SK-N-MC (cell line): ENCODE results near the gene IL17RD.

Experiments
- DNase-seq: peaks from one replicate; pipeline ENCODE4 v3.0.0-alpha.2; 2011; ENCODE audit warnings: low read depth, low spot score
- H3K27ac ChIP-seq: fragments of 200-600 bp; sonication (generic); 2 replicates; pipeline ENCODE4 v1.5.1; 2016; ENCODE audit warnings: mixed run types
- H3K36me3 ChIP-seq: fragments of 200-600 bp; sonication (generic); 2 replicates; pipeline ENCODE4 v1.6.1; 2017; ENCODE audit warnings: antibody characterized with exemption, low read length, mixed read lengths; ENCODE audit not compliant: insufficient read depth
- H3K4me3 ChIP-seq: fragments of 200-600 bp; sonication (generic); 2 replicates; pipeline ENCODE4 v1.5.1; 2016
- H3K9ac ChIP-seq: fragments of 200-600 bp; sonication (generic); 2 replicates; pipeline ENCODE4 v1.8.0; 2017; ENCODE audit warnings: mixed run types, mixed read lengths; ENCODE audit not compliant: insufficient read length
- H3K9me3 ChIP-seq: fragments of 200-600 bp; sonication (generic); 2 replicates; pipeline ENCODE4 v1.6.1; 2017; ENCODE audit warnings: low read depth, mild to moderate bottlenecking, antibody characterized with exemption, low read length, moderate library complexity, mixed read lengths
- EZH2 ChIP-seq: fragments of 200-600 bp; sonication (generic); IDR thresholded peaks from one replicate; pipeline ENCODE4 v1.6.1; 2017; ENCODE audit warnings: antibody characterized with exemption
- FOXP2 ChIP-seq: optimal IDR thresholded peaks from 2 replicates; pipeline ENCODE3; 2011; ENCODE audit warnings: mild to moderate bottlenecking, moderate library complexity; ENCODE audit not compliant: insufficient read depth; ENCODE audit errors: extremely low read length, control extremely low read depth
- POLR2AphosphoS5 ChIP-seq: IDR thresholded peaks from 2 replicates; pipeline ENCODE4 v1.6.1; 2012; ENCODE audit warnings: mild to moderate bottlenecking, low read depth, low read length, borderline replicate concordance

The IL17RD gene

GRCh38 chr3:57152151-57153143, 12.7 kb downstream of the IL17RD start:
- no peaks in the 10 kb centered on the region for H3K9me3 ChIP-seq
- no peak for DNase-seq
- no peak overlapping the region for H3K9ac ChIP-seq
- no peak overlapping the region for H3K4me3 ChIP-seq
- TF ChIP-seq EZH2: no peak
- TF ChIP-seq FOXP2: no peak
- TF ChIP-seq POLR2AphosphoS5: no peak
- no peak overlapping the region for H3K27ac ChIP-seq
- H3K36me3 ChIP-seq: no peaks in the 10 kb centered on the region

GRCh38 chr3:57151749-57152148, 13.4 kb downstream of the IL17RD start:
- TF ChIP-seq POLR2AphosphoS5 (no peak), FOXP2 (no peak), EZH2 (no peak)
- no peak for DNase-seq
- Histone ChIP-seq H3K9me3 (no peaks in the 10 kb centered on the region), H3K9ac (no peak overlapping the region), H3K27ac (no peak overlapping the region), H3K36me3 (no peaks in the 10 kb centered on the region), H3K4me3 (no peak overlapping the region)

GRCh38 chr3:57151021-57151449, 14.1 kb downstream of the IL17RD start:
- Histone ChIP-seq H3K9ac (no peak overlapping the region), H3K36me3 (no peaks in the 10 kb centered on the region), H3K9me3 (no peaks in the 10 kb centered on the region), H3K4me3 (no peak overlapping the region), H3K27ac (no peak overlapping the region)
- no peak for DNase-seq
- TF ChIP-seq FOXP2: no peak
- no peak for TF ChIP-seq POLR2AphosphoS5
- no peak for TF ChIP-seq EZH2

GRCh38 chr3:57150113-57150581, 15.0 kb downstream of the IL17RD start:
- Histone ChIP-seq H3K9me3 (no peaks in the 10 kb centered on the region), H3K36me3 (no peaks in the 10 kb centered on the region), H3K4me3 (no peak overlapping the region), H3K9ac (no peak overlapping the region), H3K27ac (no peak overlapping the region)
- TF ChIP-seq POLR2AphosphoS5: no peak
- no peak for TF ChIP-seq FOXP2
- DNase-seq: no peak

GRCh38 chr3:57147071-57147470, 18.1 kb downstream of the IL17RD start:
- Histone ChIP-seq H3K9me3 (no peaks in the 10 kb centered on the region), H3K4me3 (no peak overlapping the region), H3K27ac (no peak overlapping the region), H3K36me3 (no peaks in the 10 kb centered on the region), H3K9ac (no peak overlapping the region)
- no peak for TF ChIP-seq POLR2AphosphoS5
- TF ChIP-seq FOXP2: no peak
- no peak for TF ChIP-seq EZH2
- no peak for DNase-seq

GRCh38 chr3:57145852-57146251, 19.3 kb downstream of the IL17RD start:
- Histone ChIP-seq H3K9ac (no peak overlapping the region), H3K27ac (no peak overlapping the region), H3K36me3 (no peaks in the 10 kb centered on the region), H3K9me3 (no peaks in the 10 kb centered on the region), H3K4me3 (no peak overlapping the region)
- no peak for DNase-seq
- no peak for TF ChIP-seq EZH2
- TF ChIP-seq FOXP2: no peak
- no peak for TF ChIP-seq POLR2AphosphoS5

- TF ChIP-seq FOXP2 (no peak), EZH2 (no peak), POLR2AphosphoS5 (no peak)
- no peak for DNase-seq
- no peak overlapping the region for H3K9ac ChIP-seq
- H3K27ac ChIP-seq: no peak overlapping the region
- H3K9me3 ChIP-seq: no peaks in the 10 kb centered on the region
- no peak overlapping the region for H3K4me3 ChIP-seq
- no peaks in the 10 kb centered on the region for H3K36me3 ChIP-seq
These were observed 20.2 kb downstream of the IL17RD start for GRCh38 chr3:57144952-57145351.

- no peak for TF ChIP-seq POLR2AphosphoS5
- TF ChIP-seq EZH2: no peak
- no peak for TF ChIP-seq FOXP2
- no peak overlapping the region for H3K4me3 ChIP-seq
- no peak for DNase-seq
- H3K36me3 ChIP-seq: no peaks in the 10 kb centered on the region
- H3K9me3 ChIP-seq: no peaks in the 10 kb centered on the region
- no peak overlapping the region for H3K27ac ChIP-seq
- H3K9ac ChIP-seq: no peak overlapping the region
These were observed 21.2 kb downstream of the IL17RD start for GRCh38 chr3:57143886-57144459.
